Suppressor macrophage treated with lipopolysaccharide for 4 hours (primary cell): Measurements from ENCODE around the gene MYH4.

Source experiments
- DNase-seq: peaks from one replicate; pipeline ENCODE4 v3.0.0-alpha.2; 2020

Gene MYH4

GRCh38 chr17:10469459-10469858 is at the start of gene MYH4:
Gene MYH4 (minus strand): TSS chr17:10469559. CDS start chr17:10466745, 2,814 bp downstream.
- DNase-seq = no peak

GRCh38 chr17:10518271-10519037 is 49.1 kb upstream of the MYH4 start, which contains the start of gene MYH1:
Gene MYH1 (minus strand): TSS chr17:10518542. CDS start chr17:10516642, 1,900 bp downstream.
- no peak for DNase-seq

- no peak for DNase-seq
Measured at GRCh38 chr17:10516638-10517037, 47.3 kb upstream of the MYH4 start.

GRCh38 chr17:10516065-10516464 is 46.7 kb upstream of the MYH4 start:
- no peak for DNase-seq

- DNase-seq = no peak
Measured at GRCh38 chr17:10513299-10514067, 44.1 kb upstream of the MYH4 start.

GRCh38 chr17:10512856-10513255 is 43.5 kb upstream of the MYH4 start:
- no peak for DNase-seq

- DNase-seq = no peak
Measured at GRCh38 chr17:10499950-10500349, 30.6 kb upstream of the MYH4 start.

- no peak for DNase-seq
Measured at GRCh38 chr17:10492004-10492403, 22.6 kb upstream of the MYH4 start.

GRCh38 chr17:10482252-10482651 is 12.9 kb upstream of the MYH4 start:
- DNase-seq = no peak

- DNase-seq = no peak
Measured at GRCh38 chr17:10477701-10478100, 8.3 kb upstream of the MYH4 start.

- no peak for DNase-seq
Measured at GRCh38 chr17:10474536-10474935, 5.2 kb upstream of the MYH4 start.

- no peak for DNase-seq
Measured at GRCh38 chr17:10471858-10472257, 2.5 kb upstream of the MYH4 start.

- no peak for DNase-seq
Measured at GRCh38 chr17:10463402-10463801, 6.0 kb downstream of the MYH4 start.

- no peak for DNase-seq
Measured at GRCh38 chr17:10460062-10460461, 9.3 kb downstream of the MYH4 start.

- no peak for DNase-seq
Measured at GRCh38 chr17:10458701-10459100, 10.7 kb downstream of the MYH4 start.

GRCh38 chr17:10457952-10458351 is 11.4 kb downstream of the MYH4 start:
- DNase-seq = no peak

GRCh38 chr17:10447026-10447931 is 22.1 kb downstream of the MYH4 start:
- no peak for DNase-seq

- DNase-seq = no peak
Measured at GRCh38 chr17:10439816-10440215, 29.5 kb downstream of the MYH4 start.

GRCh38 chr17:10435096-10435495 is 34.3 kb downstream of the MYH4 start:
- DNase-seq = no peak

- no peak for DNase-seq
Measured at GRCh38 chr17:10429421-10430045, 39.8 kb downstream of the MYH4 start.

GRCh38 chr17:10428781-10429180 is 40.6 kb downstream of the MYH4 start:
- no peak for DNase-seq

GRCh38 chr17:10421900-10422542 is 47.3 kb downstream of the MYH4 start, which contains the start of gene MYH8:
Gene MYH8 (minus strand): TSS chr17:10421950. CDS start chr17:10420227, 1,723 bp downstream.
- DNase-seq = no peak
